A549 (cell line): ENCODE data around the gene KLF16. TPM values are rescaled to one million over a fixed set of nuclear protein-coding genes. Genes with fewer than 3 reads are reported as not detected.

ENCODE experiments used
- ATAC-seq, 2 experiments: fragments of 200-7000 bp in 1 of 2; fragments of >200 bp in 1 of 2; cut with Nextera tagmentation in 1 of 2; cut with Tn5 transposase in 1 of 2; 3 replicates each; pipeline versions ENCODE4 v1.8.0 to v1.9.1; 2018 to 2020; ENCODE audit warnings: mild to moderate bottlenecking in 1 of 2, moderate library complexity in 1 of 2
- CTCF ChIA-PET: fragments of 300-600 bp; sonication (Branson Sonifier 250); formaldehyde crosslinking; extraction: SDS; loops from one replicate; lab custom pipeline; 2021; ENCODE audit warnings: antibody characterized with exemption, inconsistent platforms; lab: Yijun Ruan, JAX
- POLR2A ChIA-PET: fragments of 350-600 bp; formaldehyde crosslinking; extraction: SDS; loops from one replicate; lab custom pipeline; 2021; ENCODE audit warnings: antibody characterized with exemption, inconsistent platforms; lab: Yijun Ruan, JAX
- DNase-seq, 2 experiments: peaks; one replicate each; pipeline versions ENCODE4 v3.0.0 to v3.0.0-alpha.2; 2011 to 2016; ENCODE audit warnings: low read depth in 1 of 2, low spot score in 1 of 2
- FAIRE-seq: peaks from 2 replicates; lab custom pipeline; 2011; peaks lifted over from hg19 to GRCh38; lab: Jason Lieb, UNC
- H3K27ac ChIP-seq, 2 experiments: fragments of >200 bp; sonication (Bioruptor Twin); formaldehyde crosslinking; 3 replicates each; pipeline ENCODE4 v1.5.1; 2016 to 2017
- H3K4me1 ChIP-seq: fragments of >200 bp; sonication (Bioruptor Twin); formaldehyde crosslinking; 3 replicates; pipeline ENCODE4 v1.6.1; 2016
- H3K4me2 ChIP-seq: fragments of >200 bp; sonication (Bioruptor Twin); formaldehyde crosslinking; 3 replicates; pipeline ENCODE4 v1.6.1; 2016
- H3K4me3 ChIP-seq: fragments of >200 bp; sonication (Bioruptor Twin); formaldehyde crosslinking; 3 replicates; pipeline ENCODE4 v1.5.1; 2016
- H3K9me3 ChIP-seq: fragments of >200 bp; sonication (Bioruptor Twin); formaldehyde crosslinking; 3 replicates; pipeline ENCODE4 v1.6.1; 2016
- ESRRA ChIP-seq: fragments of 150-350 bp; IDR thresholded peaks from 2 replicates; pipeline ENCODE4 v1.6.1; 2014; ENCODE audit warnings: mild to moderate bottlenecking, low read length, borderline replicate concordance
- HEYL ChIP-seq: fragments of 250-450 bp; sonication (Bioruptor Pico); IDR thresholded peaks from 2 replicates; pipeline ENCODE4 v1.8.0; 2021; ENCODE audit warnings: mild to moderate bottlenecking, moderate library complexity
- KDM1A ChIP-seq: fragments of 200-600 bp; sonication (generic); IDR thresholded peaks from 2 replicates; pipeline ENCODE4 v1.6.1; 2016; ENCODE audit warnings: low read depth, mild to moderate bottlenecking
- MYC ChIP-seq: IDR thresholded peaks from 2 replicates; pipeline ENCODE4 v1.6.1; 2012; ENCODE audit warnings: mild to moderate bottlenecking, inconsistent platforms, low read length, improper control_type of control experiment, borderline replicate concordance
- RFX5 ChIP-seq: fragments of 450-650 bp; IDR thresholded peaks from 2 replicates; pipeline ENCODE4 v1.7.1; 2014; ENCODE audit warnings: antibody characterized with exemption, mild to moderate bottlenecking, moderate library complexity
- WGBS: methylation state at CpG from one replicate; pipeline ENCODE4 v1.1.6; 2017; ENCODE audit errors: missing lambda C conversion rate; 5-methylcytosine and 5-hydroxymethylcytosine counted together
- polyA plus RNA-seq, 4 experiments: library from polyadenylated mRNA; depleted of rRNA in 3 of 4; stranded (reverse); fragments of >200 nt; fragmentation: RNase III in 1 of 4; extraction: RNeasy Plus Mini Kit Qiagen cat#74134 plus additional on column Dnase treatment in 1 of 4; gene quantifications; 2 replicates in 3 of 4; 3 replicates in 1 of 4; pipeline ENCODE4 v1.2.3, GENCODE V29; 2011 to 2017
- TF ChIP-seq, protein P1 (sequence below): fragments of 450-650 bp; IDR thresholded peaks from 2 replicates; pipeline ENCODE4 v1.6.1; 2014; ENCODE audit warnings: antibody characterized with exemption
- TF ChIP-seq, protein P2 (sequence below): IDR thresholded peaks from 2 replicates; pipeline ENCODE4 v1.6.1; 2012
- TF ChIP-seq, protein P3 (sequence below): IDR thresholded peaks from 2 replicates; pipeline ENCODE4 v1.6.1; 2012

Gene KLF16
- polyA plus RNA-seq, 2 of the 4 experiments (the other 2 are of a cell fraction): 5.8 to 25.7 TPM

DNA sequence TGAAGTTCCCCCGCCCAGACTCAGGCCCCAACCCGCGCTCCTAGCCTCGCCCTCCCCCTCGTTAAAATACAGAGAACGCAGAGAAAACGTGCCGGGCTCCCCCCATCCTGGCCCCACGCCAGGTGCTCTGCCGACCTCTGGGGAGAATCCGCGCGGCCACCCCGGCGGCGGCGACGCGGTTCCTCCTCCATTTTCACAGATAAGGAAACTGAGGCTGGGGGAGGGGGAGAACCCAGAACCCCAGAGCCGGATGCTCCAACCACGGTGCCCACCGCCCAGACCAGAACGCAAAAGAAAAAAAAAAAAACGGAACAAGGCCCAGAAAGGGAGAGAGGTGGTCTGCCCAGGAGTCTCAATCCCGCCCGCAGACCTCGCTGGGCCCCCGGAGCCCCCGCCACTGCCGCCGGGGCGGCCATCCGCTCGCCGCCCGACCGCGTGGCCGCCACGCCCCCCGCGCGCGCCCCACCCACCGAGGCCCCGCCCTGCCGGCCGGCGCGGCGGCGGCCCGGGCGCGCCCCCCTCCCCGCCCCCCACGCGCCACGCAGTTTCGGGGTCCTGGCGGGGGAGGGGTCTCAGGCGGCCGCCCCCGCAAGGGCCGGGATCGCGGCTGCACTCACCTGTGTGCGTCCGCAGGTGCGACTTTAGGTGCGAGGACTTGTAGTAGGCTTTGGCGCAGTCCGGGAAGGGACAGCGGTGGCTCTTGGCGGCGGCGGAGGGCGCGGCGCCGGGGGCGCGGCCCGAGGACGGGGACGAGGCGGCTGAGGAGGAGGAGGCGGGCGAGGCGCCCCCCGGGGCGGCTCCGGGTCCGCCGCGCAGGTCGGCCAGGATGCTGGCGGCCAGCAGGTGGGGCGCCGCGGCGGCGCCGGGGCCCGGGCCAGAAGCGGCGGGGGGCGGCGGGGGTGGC is 703 bp downstream of the KLF16 start:
- POLR2A ChIA-PET: no interaction called here

DNA sequence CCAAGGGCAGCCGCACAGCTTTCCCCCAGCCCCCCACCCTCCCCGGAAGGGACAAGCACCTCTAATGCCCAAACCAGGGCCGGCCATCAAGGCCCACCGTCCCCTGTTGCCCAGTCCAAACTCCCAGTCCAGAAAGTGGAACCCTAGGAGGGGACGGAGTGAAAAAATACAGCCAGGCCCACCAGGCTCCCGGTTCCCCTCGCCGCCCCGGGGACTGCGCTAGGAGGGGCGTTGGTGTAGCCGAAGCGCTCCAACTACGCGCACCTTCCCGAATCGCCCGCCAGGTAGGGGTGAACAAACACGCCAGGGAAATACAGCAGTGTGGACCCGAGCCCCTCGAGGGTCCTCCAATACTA is 1.3 kb downstream of the KLF16 start:
- FAIRE-seq (no peak), DNase-seq (no peak)
- WGBS: 0% methylated on average over 11 of the region's 21 CpGs
- peak overlapping the region; percentile 99 to 100 for H3K27ac ChIP-seq
- TF ChIP-seq KDM1A: 0 out of 2 replicates have a peak, but pooled peaks have one; percentile 4
- TF ChIP-seq ESRRA: no peak
- TF ChIP-seq, all 56 proteins: peak for 1
- ChIA-PET CTCF (no interaction called here), POLR2A (no interaction called here)
- H3K4me1 ChIP-seq: peaks cover 47% of the 10 kb centered on the region
- H3K4me2 ChIP-seq: peak overlapping the region; percentile 99
- H3K4me3 ChIP-seq: peak overlapping the region; percentile 68
- ATAC-seq: no peak
- no peaks in the 10 kb centered on the region for H3K9me3 ChIP-seq

More for the DNA sequence above, 703 bp downstream of the KLF16 start:
- TF ChIP-seq KDM1A (0 out of 2 replicates have a peak, but pooled peaks have one; percentile 5), HEYL (CRISPR knock-in tag) (no peak)
- TF ChIP-seq, protein P1, sequence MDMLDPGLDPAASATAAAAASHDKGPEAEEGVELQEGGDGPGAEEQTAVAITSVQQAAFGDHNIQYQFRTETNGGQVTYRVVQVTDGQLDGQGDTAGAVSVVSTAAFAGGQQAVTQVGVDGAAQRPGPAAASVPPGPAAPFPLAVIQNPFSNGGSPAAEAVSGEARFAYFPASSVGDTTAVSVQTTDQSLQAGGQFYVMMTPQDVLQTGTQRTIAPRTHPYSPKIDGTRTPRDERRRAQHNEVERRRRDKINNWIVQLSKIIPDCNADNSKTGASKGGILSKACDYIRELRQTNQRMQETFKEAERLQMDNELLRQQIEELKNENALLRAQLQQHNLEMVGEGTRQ: no peak
- Histone ChIP-seq H3K4me2 (peak overlapping the region; percentile 99), H3K4me1 (peaks cover 41% of the 10 kb centered on the region), H3K4me3 (peak overlapping the region; percentile 68), H3K27ac (peak overlapping the region; percentile 99 to 100), H3K9me3 (no peaks in the 10 kb centered on the region)
- ATAC-seq: no peak
- no peak for FAIRE-seq
- WGBS: 0% methylated on average over 23 of the region's 109 CpGs
- CTCF ChIA-PET: no interaction called here
- peak in 1 of 2 experiments; percentile 56 for DNase-seq

DNA sequence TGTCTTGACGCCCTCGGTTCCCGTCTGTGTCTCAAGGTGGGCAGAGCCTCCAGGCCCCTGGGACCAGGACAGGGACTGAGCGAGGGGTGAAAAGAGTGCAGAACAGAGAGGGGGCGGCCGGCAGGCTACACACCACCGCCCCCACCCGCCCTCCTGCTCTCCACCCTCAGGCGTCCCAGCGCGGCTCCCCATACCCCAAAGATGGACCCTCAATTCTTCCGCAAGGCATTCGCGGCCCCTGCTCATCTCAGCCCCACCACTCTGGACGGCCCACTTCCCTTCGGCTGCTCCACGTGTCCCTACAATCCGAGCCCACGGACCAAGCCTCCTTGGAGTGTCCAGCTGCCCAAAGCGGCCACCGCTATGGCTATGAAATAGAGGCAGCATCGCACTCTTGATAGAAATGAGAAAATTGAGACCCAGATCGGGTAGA is 1.8 kb downstream of the KLF16 start:
- ChIA-PET POLR2A (no interaction called here), CTCF (no interaction called here)
- H3K4me2 ChIP-seq: peak overlapping the region; percentile 99
- TF ChIP-seq, protein P2, sequence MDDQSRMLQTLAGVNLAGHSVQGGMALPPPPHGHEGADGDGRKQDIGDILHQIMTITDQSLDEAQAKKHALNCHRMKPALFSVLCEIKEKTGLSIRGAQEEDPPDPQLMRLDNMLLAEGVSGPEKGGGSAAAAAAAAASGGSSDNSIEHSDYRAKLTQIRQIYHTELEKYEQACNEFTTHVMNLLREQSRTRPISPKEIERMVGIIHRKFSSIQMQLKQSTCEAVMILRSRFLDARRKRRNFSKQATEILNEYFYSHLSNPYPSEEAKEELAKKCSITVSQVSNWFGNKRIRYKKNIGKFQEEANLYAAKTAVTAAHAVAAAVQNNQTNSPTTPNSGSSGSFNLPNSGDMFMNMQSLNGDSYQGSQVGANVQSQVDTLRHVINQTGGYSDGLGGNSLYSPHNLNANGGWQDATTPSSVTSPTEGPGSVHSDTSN: no peak
- TF ChIP-seq, protein P3, sequence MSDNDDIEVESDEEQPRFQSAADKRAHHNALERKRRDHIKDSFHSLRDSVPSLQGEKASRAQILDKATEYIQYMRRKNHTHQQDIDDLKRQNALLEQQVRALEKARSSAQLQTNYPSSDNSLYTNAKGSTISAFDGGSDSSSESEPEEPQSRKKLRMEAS: 0 out of 2 replicates have a peak, but pooled peaks have one; percentile 17
- TF ChIP-seq, all 56 proteins: peak for 1
- Histone ChIP-seq H3K4me3 (peak overlapping the region; percentile 68), H3K4me1 (peaks cover 51% of the 10 kb centered on the region), H3K27ac (peak overlapping the region; percentile 99 to 100), H3K9me3 (no peaks in the 10 kb centered on the region)
- ATAC-seq: no peak
- no peak for FAIRE-seq
- no peak for DNase-seq
- WGBS: 2% methylated on average over 20 of the region's 23 CpGs

DNA sequence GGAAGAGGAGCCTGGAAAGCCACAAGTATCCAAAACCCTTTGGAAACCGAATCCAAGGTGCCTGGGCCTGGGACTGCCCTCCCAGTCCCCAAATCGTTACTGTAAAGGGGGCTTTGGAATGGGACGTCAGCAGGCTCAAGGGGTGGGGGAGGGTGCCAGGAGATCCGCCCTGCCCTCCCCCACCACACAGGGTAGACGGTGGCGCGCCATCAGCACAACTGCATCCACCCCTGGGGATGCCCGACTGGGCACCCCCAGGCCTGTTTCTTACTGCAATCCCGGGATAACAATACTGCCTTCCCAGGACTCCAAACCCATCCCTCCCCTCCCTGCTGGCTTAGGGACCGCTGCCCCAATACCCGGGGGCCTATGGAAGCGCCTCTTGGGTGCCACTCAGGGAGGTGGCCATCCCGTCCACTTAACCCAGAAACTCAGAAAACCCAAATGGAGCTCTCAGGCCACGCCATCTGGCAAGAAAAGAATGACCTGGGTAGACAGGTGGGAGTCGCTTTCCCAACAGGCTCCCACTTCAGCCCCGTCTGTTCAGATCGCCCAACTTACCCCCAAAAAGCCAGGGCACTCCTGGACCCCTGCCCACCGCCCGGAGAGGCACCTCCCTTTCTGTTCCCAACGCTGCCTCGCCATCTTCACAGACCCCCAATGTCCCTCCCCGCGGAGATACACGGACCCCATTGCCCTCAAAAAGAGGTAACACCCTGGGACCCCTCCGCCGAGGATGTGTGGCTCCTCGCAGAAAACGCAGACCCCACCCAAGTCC is 2.4 kb downstream of the KLF16 start:
- ATAC-seq (no peak), FAIRE-seq (no peak), DNase-seq (no peak)
- peak overlapping the region; percentile 99 to 100 for H3K27ac ChIP-seq
- peaks cover 57% of the 10 kb centered on the region for H3K4me1 ChIP-seq
- 9% methylated on average over 22 of the region's 28 CpGs for WGBS
- TF ChIP-seq RFX5 (no peak), MYC (no peak)
- CTCF ChIA-PET: no interaction called here
- H3K9me3 ChIP-seq: no peaks in the 10 kb centered on the region
- peak overlapping the region; percentile 99 for H3K4me2 ChIP-seq
- POLR2A ChIA-PET: no interaction called here
- H3K4me3 ChIP-seq: peak overlapping the region; percentile 68
